GM13977 (cell line): Measurements from ENCODE around the gene NBAS.

Experiments used
- DNase-seq: peaks from one replicate; pipeline ENCODE4 v3.0.0; 2012; ENCODE audit warnings: low spot score
- in situ Hi-C: fragments of 300-500 bp; cut with MboI; formaldehyde crosslinking; loops from one replicate; pipeline ENCODE4 v1.12.0; 2022; ENCODE audit warnings: low sequenced_read_pairs, low pct_unique_long_range_greater_than_20kb, mixed read lengths, inconsistent platforms; ENCODE audit not compliant: unreplicated experiment
- TF ChIP-seq, protein P1 (sequence below): IDR thresholded peaks from 2 replicates; pipeline ENCODE4 v1.5.1; 2012; ENCODE audit warnings: mild to moderate bottlenecking, control low read depth; ENCODE audit not compliant: insufficient read depth; ENCODE audit errors: extremely low read depth, missing control alignments

The NBAS gene

DNA sequence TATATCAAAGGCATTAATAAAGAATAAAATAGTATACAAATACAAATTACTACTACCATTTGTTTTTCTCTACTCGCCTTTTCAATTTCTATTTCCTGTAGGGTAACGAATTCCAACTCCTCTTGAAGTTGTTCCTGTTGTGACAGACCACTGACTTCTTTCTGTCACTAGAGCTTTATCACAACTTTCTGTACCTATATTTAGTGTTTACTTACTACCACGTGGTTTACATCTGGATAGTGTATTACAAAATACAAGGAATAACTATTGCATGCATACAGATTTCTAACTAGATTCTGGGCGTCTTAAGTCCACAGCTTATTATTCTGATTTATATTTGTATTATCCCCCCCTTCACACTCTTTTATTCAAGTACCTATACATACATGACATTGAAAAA lies 22.3 kb downstream of the NBAS start:
- TF ChIP-seq, protein P1, sequence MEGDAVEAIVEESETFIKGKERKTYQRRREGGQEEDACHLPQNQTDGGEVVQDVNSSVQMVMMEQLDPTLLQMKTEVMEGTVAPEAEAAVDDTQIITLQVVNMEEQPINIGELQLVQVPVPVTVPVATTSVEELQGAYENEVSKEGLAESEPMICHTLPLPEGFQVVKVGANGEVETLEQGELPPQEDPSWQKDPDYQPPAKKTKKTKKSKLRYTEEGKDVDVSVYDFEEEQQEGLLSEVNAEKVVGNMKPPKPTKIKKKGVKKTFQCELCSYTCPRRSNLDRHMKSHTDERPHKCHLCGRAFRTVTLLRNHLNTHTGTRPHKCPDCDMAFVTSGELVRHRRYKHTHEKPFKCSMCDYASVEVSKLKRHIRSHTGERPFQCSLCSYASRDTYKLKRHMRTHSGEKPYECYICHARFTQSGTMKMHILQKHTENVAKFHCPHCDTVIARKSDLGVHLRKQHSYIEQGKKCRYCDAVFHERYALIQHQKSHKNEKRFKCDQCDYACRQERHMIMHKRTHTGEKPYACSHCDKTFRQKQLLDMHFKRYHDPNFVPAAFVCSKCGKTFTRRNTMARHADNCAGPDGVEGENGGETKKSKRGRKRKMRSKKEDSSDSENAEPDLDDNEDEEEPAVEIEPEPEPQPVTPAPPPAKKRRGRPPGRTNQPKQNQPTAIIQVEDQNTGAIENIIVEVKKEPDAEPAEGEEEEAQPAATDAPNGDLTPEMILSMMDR: no peak
- no peak for DNase-seq
- in situ Hi-C loops: no loop called here

DNA sequence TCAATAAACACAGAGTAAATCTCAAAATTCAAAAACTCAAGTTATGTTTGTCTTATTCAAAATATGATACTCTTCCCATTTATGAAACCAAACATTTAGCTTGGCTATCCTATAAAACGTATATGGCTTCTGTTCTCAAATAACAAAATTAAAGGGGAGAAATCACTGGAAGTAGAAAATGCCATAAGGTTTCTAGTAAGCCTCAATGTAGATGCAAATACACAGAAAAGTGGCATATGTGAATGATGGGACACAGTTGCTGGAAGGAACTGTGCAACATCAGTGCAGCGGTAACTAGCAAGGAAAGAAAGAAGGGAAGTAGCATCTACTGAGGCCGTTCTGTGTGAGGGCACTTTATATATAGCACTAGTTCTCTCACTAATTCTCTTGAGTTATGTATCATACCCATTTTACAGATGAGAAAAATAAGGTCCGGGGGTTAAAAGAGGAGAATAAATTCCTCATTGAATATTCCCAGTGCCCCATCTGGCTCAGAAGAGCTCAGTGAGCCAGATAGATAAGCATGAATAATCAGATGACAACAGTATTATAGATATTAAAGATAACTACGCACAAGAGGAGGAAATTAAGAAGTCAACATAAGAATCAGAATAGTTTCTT lies 27.2 kb downstream of the NBAS start:
- DNase-seq: no peak
- in situ Hi-C loops: no loop called here
- TF ChIP-seq, protein P1: no peak

DNA sequence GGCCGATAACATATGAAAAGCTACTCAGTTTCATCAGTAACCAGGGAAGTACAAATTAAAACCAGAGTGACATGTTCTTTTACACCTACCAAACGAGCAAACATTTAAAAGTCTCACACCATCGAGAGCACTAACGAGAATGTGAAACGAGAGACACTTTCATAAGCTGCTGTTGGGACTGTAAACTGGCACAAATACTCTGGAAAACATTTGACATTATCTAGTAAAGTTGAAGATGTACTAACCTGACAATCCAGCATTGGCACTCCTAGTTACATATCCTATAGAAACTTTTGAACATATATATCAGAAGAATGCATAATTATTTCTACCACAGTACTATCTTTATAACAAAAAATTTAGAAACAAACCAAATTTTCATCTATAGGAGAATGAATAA lies 28.1 kb downstream of the NBAS start:
- in situ Hi-C loops: no loop called here
- TF ChIP-seq, protein P1: no peak

DNA sequence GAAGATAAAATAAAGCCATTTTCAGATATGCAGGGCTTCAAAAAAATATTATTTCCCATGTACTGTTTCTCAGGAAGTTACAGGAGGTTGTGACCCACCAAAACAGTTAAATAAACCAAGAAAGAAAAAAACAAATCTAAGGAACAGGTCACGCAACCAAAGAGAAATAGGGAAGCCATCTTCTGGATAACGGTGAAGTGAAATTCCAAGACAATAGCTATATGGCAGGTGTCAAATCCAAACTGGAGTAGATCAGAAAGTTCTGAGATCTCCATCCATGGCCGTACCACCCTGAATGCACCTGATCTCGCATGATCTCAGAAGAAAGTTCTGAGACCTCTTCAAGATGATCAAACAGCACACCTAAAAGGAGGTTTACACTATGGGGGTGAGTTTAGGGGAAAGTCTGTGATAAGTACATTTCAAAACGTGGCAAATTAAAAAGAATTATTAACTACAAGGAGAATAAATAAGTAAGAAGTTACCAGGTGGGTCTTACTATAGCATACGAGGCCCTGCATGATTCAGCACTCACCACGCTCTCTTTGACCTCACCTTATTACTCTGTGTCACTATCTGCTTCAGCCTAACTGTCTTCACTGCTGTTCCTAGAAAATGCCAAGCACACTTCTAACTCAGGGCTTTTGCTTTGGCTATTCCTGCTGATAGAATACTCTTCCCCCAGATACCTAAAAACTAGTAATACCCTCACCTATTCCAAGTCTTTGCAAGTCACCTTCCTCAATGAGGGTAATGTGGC lies 29.9 kb downstream of the NBAS start:
- no peak for DNase-seq
- TF ChIP-seq, protein P1: no peak
- in situ Hi-C loops: no loop called here

More for the DNA sequence above, 28.1 kb downstream of the NBAS start:
- DNase-seq: no peak

DNA sequence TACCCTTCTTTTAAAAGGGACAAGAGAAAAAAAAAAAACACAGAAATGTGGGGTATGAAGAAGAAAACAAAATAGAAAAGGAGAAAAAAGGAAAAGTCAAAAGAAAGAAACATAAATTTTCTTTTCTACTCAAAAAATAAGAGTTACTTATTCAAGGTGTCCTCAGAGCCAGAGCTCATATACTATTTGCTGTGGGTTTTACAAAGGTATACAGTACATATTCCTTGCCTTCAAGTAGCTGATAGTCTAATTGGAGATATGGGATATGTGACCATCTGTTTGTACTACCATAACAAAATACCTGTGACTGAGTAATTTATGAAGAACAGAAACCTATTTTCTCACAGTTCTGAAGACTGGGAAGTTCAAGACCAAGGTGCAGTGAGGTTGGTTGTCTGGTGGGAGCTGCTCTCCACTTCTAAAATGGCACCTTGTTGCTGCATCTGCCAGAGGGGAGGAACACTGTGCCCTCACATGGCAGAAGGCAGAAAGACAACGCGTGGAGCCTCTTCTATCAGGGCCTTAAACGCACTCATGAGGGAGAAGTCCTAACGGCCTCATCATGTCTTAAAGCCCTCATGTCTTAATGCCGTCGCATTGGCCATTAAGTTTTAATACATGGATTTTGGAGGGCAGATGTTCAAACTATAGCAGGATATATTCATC lies 33.9 kb downstream of the NBAS start:
- no peak for DNase-seq
- TF ChIP-seq, protein P1: no peak
- in situ Hi-C loops: no loop called here

DNA sequence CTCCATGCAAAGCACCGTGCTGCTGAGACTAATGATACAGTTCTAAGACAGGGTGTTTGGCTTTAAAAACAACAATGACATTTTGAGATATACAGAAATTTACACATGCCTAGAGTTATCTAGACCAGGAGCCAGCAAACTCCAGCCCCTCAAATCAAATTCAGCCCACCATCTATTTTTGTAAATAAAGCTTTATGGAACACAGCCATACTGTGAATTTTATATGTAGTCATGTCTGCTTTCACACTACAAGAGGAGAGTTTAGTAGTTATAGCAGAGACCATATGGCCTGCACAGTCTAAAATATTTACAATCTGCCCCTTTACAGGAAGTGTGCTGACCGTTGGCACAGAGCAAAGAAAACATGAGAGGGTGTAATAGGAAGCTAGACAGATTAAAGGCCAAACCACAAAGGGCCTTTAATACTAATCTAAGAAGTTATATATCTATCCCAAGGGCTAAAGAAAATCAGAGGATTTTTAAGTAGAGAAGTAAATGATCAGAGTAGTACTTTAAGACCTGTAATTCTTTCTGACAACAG lies 39.4 kb downstream of the NBAS start:
- TF ChIP-seq, protein P1: no peak
- DNase-seq: no peak
- in situ Hi-C loops: no loop called here
